GM18498 (cell line): ENCODE data around the gene DOLK.

Experiments used
- ATAC-seq: cut with Tn5 transposase; IDR thresholded peaks from one replicate; pipeline ENCODE4 v1.9.1; 2021; ENCODE audit warnings: mild to moderate bottlenecking, moderate library complexity; ENCODE audit not compliant: unreplicated experiment

DOLK gene

GRCh38 chr9:128910906-128911305 is 36.5 kb downstream of the DOLK start:
- no peak for ATAC-seq

GRCh38 chr9:128909859-128910258 is 37.5 kb downstream of the DOLK start:
- no peak for ATAC-seq

GRCh38 chr9:128908372-128908771 is 39.0 kb downstream of the DOLK start:
- ATAC-seq = no peak

- ATAC-seq = no peak
These were observed 40.7 kb downstream of the DOLK start for GRCh38 chr9:128906741-128907140.

GRCh38 chr9:128905964-128906363 is 41.4 kb downstream of the DOLK start:
- ATAC-seq = no peak

- no peak for ATAC-seq
These were observed 43.4 kb downstream of the DOLK start for GRCh38 chr9:128903871-128904620.

- no peak for ATAC-seq
These were observed 44.3 kb downstream of the DOLK start for GRCh38 chr9:128903079-128903461.

- ATAC-seq = peak; percentile 92
These were observed 44.9 kb downstream of the DOLK start for GRCh38 chr9:128902351-128903078.

GRCh38 chr9:128901822-128902221 is 45.6 kb downstream of the DOLK start:
- ATAC-seq = peak; percentile 22

GRCh38 chr9:128901379-128901778 is 46.0 kb downstream of the DOLK start:
- no peak for ATAC-seq

GRCh38 chr9:128899566-128900322 is 47.7 kb downstream of the DOLK start:
- ATAC-seq = no peak

- ATAC-seq = no peak
These were observed 48.4 kb downstream of the DOLK start for GRCh38 chr9:128898845-128899565.

- ATAC-seq = no peak
These were observed 49.0 kb downstream of the DOLK start for GRCh38 chr9:128898382-128898781.

- ATAC-seq = no peak
These were observed 51.8 kb downstream of the DOLK start for GRCh38 chr9:128895556-128895955.
